Activated T-cell treated with anti-CD3 and anti-CD28 coated beads, Interleukin-2, amount 50 U/mL, for 72 hours (primary cell): Measurements from ENCODE around the gene MSRB1. TPM values are rescaled to one million over a fixed set of nuclear protein-coding genes. Genes with fewer than 3 reads are reported as not detected.

Experiments
- ATAC-seq, 2 donors: fragments of 150-1000 bp; cut with Tn5 transposase; replicated peaks in 1 of 2; 2 replicates each; pipeline ENCODE4 v1.10.0; 2021; ENCODE audit warnings: moderate library complexity in 2 of 2, mild to moderate bottlenecking in 1 of 2
- DNase-seq, 2 donors: peaks; one replicate each; pipeline ENCODE4 v3.0.0; 2021 to 2022; ENCODE audit warnings: mixed read lengths in 1 of 2
- H3K27ac Mint-ChIP-seq: one replicate; pipeline ENCODE4 v1.8.0; 2022; ENCODE audit warnings: mild to moderate bottlenecking, moderate library complexity, mixed read lengths
- H3K27me3 Mint-ChIP-seq: one replicate; pipeline ENCODE4 v1.8.0; 2022; ENCODE audit warnings: low read depth, mixed read lengths
- H3K36me3 Mint-ChIP-seq, 2 donors: one replicate each; pipeline ENCODE4 v1.8.0; 2022; ENCODE audit warnings: mixed read lengths in 2 of 2, mild to moderate bottlenecking in 1 of 2; ENCODE audit not compliant: insufficient read depth in 2 of 2
- H3K4me1 Mint-ChIP-seq: one replicate; pipeline ENCODE4 v1.8.0; 2022; ENCODE audit warnings: low read depth, mixed read lengths
- H3K4me3 Mint-ChIP-seq, 2 donors: one replicate each; pipeline ENCODE4 v1.8.0; 2022; ENCODE audit warnings: mild to moderate bottlenecking in 2 of 2, mixed read lengths in 2 of 2, moderate library complexity in 2 of 2
- H3K9me3 Mint-ChIP-seq, 2 donors: one replicate each; pipeline ENCODE4 v1.8.0; 2022; ENCODE audit warnings: mixed read lengths in 2 of 2
- total RNA-seq, 2 donors: library from RNA; stranded (reverse); gene quantifications; one replicate each; pipeline ENCODE4 v1.2.3, GENCODE V29; 2022

Gene MSRB1
- total RNA-seq, 2 donors from 2014 or later, result 17.9 to 18.8 TPM

GRCh38 chr16:1895068-1895467 lies 47.9 kb downstream of the MSRB1 start:
- no peak overlapping the region for H3K27ac Mint-ChIP-seq
- DNase-seq, result no peak
- ATAC-seq, result no peak
- no peak overlapping the region for H3K4me3 Mint-ChIP-seq
- H3K36me3 Mint-ChIP-seq, result no peaks in the 10 kb centered on the region
- peaks cover 20% of the 10 kb centered on the region for H3K27me3 Mint-ChIP-seq
- H3K9me3 Mint-ChIP-seq, result no peaks in the 10 kb centered on the region
- no peaks in the 10 kb centered on the region for H3K4me1 Mint-ChIP-seq

GRCh38 chr16:1890708-1891050 lies 52.3 kb downstream of the MSRB1 start:
- Mint-ChIP-seq H3K9me3 (no peaks in the 10 kb centered on the region), H3K36me3 (no peaks in the 10 kb centered on the region), H3K27me3 (peaks cover 22% of the 10 kb centered on the region), H3K4me1 (no peaks in the 10 kb centered on the region), H3K4me3 (no peak overlapping the region), H3K27ac (no peak overlapping the region)
- ATAC-seq (no peak), DNase-seq (no peak)

- Mint-ChIP-seq H3K36me3 (no peaks in the 10 kb centered on the region), H3K4me1 (no peaks in the 10 kb centered on the region), H3K27me3 (peaks cover 24% of the 10 kb centered on the region), H3K27ac (no peak overlapping the region), H3K4me3 (no peak overlapping the region), H3K9me3 (no peaks in the 10 kb centered on the region)
- ATAC-seq (no peak), DNase-seq (no peak)
Measured at GRCh38 chr16:1890024-1890707, 52.8 kb downstream of the MSRB1 start.

Other genes starting within 250 kb of the MSRB1 start
- gene MAPK8IP3, start 237.0 kb downstream of the MSRB1 start, total RNA-seq, result 100 to 1,000 TPM in 1 of 2 donors, 10 to 100 TPM in 1; 92.7 to 118 TPM
- 10 to 100 TPM; 55.0 to 56.1 TPM for gene NME3, start 171.7 kb downstream of the MSRB1 start, total RNA-seq
- gene EME2, start 170.4 kb downstream of the MSRB1 start, total RNA-seq, result 10 to 100 TPM; 14.4 to 18.6 TPM
- gene MRPS34, start 170.1 kb downstream of the MSRB1 start, total RNA-seq, result 100 to 1,000 TPM in 1 of 2 donors, 10 to 100 TPM in 1; 86.0 to 123 TPM
- 10 to 100 TPM; 37.1 to 40.1 TPM for gene SPSB3, start 160.6 kb downstream of the MSRB1 start, total RNA-seq
- gene NUBP2, start 160.2 kb downstream of the MSRB1 start, total RNA-seq, result 10 to 100 TPM; 47.8 to 50.1 TPM
- gene IGFALS, start 149.5 kb downstream of the MSRB1 start, total RNA-seq, result under 1 TPM; 0.14 to 0.37 TPM
- 10 to 100 TPM; 45.0 to 53.5 TPM for gene HAGH, start 116.4 kb downstream of the MSRB1 start, total RNA-seq
- 10 to 100 TPM; 11.1 to 13.5 TPM for gene FAHD1, start 116.0 kb downstream of the MSRB1 start, total RNA-seq
- under 1 TPM; 0.53 to 0.94 TPM for gene MEIOB, start 71.0 kb downstream of the MSRB1 start, total RNA-seq
- not detected for gene HS3ST6, start 24.8 kb downstream of the MSRB1 start, total RNA-seq
- gene RPL3L, start 11.5 kb upstream of the MSRB1 start, total RNA-seq, result under 1 TPM; 0.38 to 0.51 TPM
- 10 to 100 TPM; 69.3 to 98.3 TPM for gene NDUFB10, start 16.3 kb upstream of the MSRB1 start, total RNA-seq
- gene RPS2, start 21.6 kb upstream of the MSRB1 start, total RNA-seq, result 1,000 to 10,000 TPM; 5,556 to 5,984 TPM
- gene RNF151, start 23.7 kb upstream of the MSRB1 start, total RNA-seq, result under 1 TPM in 1 of 2 donors, not detected in 1; 0.81 TPM
- 10 to 100 TPM; 22.6 to 24.4 TPM for gene TBL3, start 28.9 kb upstream of the MSRB1 start, total RNA-seq
- gene NOXO1, start 38.3 kb upstream of the MSRB1 start, total RNA-seq, result 1 to 10 TPM in 1 of 2 donors, not detected in 1; 1.8 TPM
- gene GFER, start 41.0 kb upstream of the MSRB1 start, total RNA-seq, result 10 to 100 TPM; 41.4 to 49.3 TPM
- gene SYNGR3, start 46.8 kb upstream of the MSRB1 start, total RNA-seq, result 10 to 100 TPM; 38.6 to 50.9 TPM
- 100 to 1,000 TPM in 1 of 2 donors, 10 to 100 TPM in 1; 87.1 to 110 TPM for gene ZNF598, start 66.6 kb upstream of the MSRB1 start, total RNA-seq
- gene NPW, start 76.6 kb upstream of the MSRB1 start, total RNA-seq, result 1 to 10 TPM; 1.5 to 1.9 TPM
- 1 to 10 TPM; 2.2 to 3.0 TPM for gene NHERF2, start 83.7 kb upstream of the MSRB1 start, total RNA-seq
- gene NTHL1, start 104.6 kb upstream of the MSRB1 start, total RNA-seq, result 10 to 100 TPM; 13.2 to 21.0 TPM
- 10 to 100 TPM; 96.6 to 98.4 TPM for gene TSC2, start 104.8 kb upstream of the MSRB1 start, total RNA-seq
- gene PKD1, start 192.7 kb upstream of the MSRB1 start, total RNA-seq, result 10 to 100 TPM; 90.2 to 95.7 TPM
- gene RAB26, start 205.4 kb upstream of the MSRB1 start, total RNA-seq, result 1 to 10 TPM in 1 of 2 donors, under 1 TPM in 1; 0.82 to 2.0 TPM
- 10 to 100 TPM; 66.4 to 72.9 TPM for gene TRAF7, start 212.6 kb upstream of the MSRB1 start, total RNA-seq